ENCODE measurements around the gene MN1.

MN1 gene

DNA sequence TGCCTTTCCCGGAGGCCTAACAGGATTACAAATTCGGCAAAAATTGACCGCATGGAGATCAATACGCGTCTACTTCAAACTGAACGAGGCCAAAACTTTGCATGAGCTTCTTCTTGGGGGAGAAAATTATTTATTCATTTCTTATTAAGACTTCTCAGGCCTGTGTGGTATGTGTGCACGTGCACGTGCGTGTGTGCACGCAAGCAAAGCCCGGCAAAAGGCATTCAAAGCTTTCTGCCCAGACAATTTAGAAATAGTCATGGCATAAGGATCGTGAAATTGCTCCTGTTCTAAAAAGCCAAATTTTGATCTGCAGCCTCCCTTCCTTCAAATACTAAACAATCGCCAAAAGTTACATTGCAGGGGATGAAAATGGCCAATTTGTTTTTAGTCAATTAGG lies 14.6 kb downstream of the MN1 start:
- no peak overlapping the region for H3K4me3 ChIP-seq (ENCODE audit: low read length)
- no peaks in the 10 kb centered on the region for H3K9me3 ChIP-seq (ENCODE audit: control insufficient read depth, insufficient read depth, low read length)
- TF ChIP-seq, protein P1, sequence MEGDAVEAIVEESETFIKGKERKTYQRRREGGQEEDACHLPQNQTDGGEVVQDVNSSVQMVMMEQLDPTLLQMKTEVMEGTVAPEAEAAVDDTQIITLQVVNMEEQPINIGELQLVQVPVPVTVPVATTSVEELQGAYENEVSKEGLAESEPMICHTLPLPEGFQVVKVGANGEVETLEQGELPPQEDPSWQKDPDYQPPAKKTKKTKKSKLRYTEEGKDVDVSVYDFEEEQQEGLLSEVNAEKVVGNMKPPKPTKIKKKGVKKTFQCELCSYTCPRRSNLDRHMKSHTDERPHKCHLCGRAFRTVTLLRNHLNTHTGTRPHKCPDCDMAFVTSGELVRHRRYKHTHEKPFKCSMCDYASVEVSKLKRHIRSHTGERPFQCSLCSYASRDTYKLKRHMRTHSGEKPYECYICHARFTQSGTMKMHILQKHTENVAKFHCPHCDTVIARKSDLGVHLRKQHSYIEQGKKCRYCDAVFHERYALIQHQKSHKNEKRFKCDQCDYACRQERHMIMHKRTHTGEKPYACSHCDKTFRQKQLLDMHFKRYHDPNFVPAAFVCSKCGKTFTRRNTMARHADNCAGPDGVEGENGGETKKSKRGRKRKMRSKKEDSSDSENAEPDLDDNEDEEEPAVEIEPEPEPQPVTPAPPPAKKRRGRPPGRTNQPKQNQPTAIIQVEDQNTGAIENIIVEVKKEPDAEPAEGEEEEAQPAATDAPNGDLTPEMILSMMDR (IDR thresholded peaks at IDR 0.05; ENCODE audit: low read depth, low read length, poor library complexity, severe bottlenecking), result no peak
- no peak for TF ChIP-seq EZH2phosphoT487 (IDR thresholded peaks at IDR 0.05; ENCODE audit: borderline replicate concordance, low read length)
- no peaks in the 10 kb centered on the region for H3F3A ChIP-seq (ENCODE audit: control insufficient read depth, insufficient read depth)
- H3K27me3 ChIP-seq (ENCODE audit: control insufficient read depth, low read length), result no peaks in the 10 kb centered on the region
- H3K4me2 ChIP-seq (ENCODE audit: low read length), result no peak overlapping the region
- H3K27ac ChIP-seq (ENCODE audit: low read depth, low read length), result no peak overlapping the region
- H4K20me1 ChIP-seq (ENCODE audit: control insufficient read depth, insufficient read depth, low read depth, low read length), result no peaks in the 10 kb centered on the region
- H3K79me2 ChIP-seq (ENCODE audit: control insufficient read depth, low read length), result no peaks in the 10 kb centered on the region
- no peaks in the 10 kb centered on the region for H3K4me1 ChIP-seq (ENCODE audit: control insufficient read depth, low read length)
- H3K36me3 ChIP-seq (ENCODE audit: control insufficient read depth, low read length), result no peaks in the 10 kb centered on the region
- no peaks in the 10 kb centered on the region for H3K9me2 ChIP-seq (replicated peaks; ENCODE audit: control insufficient read depth, low read length)

DNA sequence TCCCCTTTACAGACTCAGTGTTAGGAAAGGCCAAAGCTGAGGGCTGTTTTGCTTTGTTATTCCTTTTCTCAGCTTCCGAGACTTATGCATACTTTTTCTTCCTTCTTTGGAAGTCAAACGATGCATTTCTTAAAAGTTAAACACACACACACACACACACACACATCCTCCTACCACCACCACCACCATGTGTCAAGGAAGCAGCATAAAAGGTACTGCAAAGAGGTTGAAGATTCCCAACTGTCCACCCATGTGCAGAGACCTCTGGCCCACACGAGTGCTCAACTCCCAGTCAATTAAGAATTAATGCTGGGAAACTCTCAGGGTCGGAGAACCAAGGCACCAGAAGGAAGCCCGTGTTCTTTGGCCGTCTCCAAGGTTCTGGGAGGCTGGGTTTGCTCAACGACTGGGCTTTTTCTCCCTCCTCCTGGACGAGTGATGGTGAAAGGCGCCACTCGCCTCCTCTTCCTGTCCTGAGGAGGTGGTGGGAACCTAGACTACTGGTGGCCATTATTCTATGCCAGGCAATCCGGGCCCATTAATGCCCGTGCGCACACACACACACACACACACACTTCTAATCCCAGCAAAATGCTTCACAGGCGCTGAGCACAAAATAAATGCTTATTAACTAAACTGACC lies 15.1 kb downstream of the MN1 start:
- Histone ChIP-seq H3K4me1 (ENCODE audit: control insufficient read depth, low read length) (no peaks in the 10 kb centered on the region), H3K4me2 (ENCODE audit: low read length) (no peak overlapping the region), H3K4me3 (ENCODE audit: low read length) (no peak overlapping the region), H3K36me3 (ENCODE audit: control insufficient read depth, low read length) (no peaks in the 10 kb centered on the region), H3K79me2 (ENCODE audit: control insufficient read depth, low read length) (no peaks in the 10 kb centered on the region), H3F3A (ENCODE audit: control insufficient read depth, insufficient read depth) (no peaks in the 10 kb centered on the region), H3K9me3 (ENCODE audit: control insufficient read depth, insufficient read depth, low read length) (no peaks in the 10 kb centered on the region), H4K20me1 (ENCODE audit: control insufficient read depth, insufficient read depth, low read depth, low read length) (no peaks in the 10 kb centered on the region), H3K27me3 (ENCODE audit: control insufficient read depth, low read length) (no peaks in the 10 kb centered on the region), H3K27ac (ENCODE audit: low read depth, low read length) (no peak overlapping the region), H3K9me2 (replicated peaks; ENCODE audit: control insufficient read depth, low read length) (no peaks in the 10 kb centered on the region)
- TF ChIP-seq EZH2phosphoT487 (IDR thresholded peaks at IDR 0.05; ENCODE audit: borderline replicate concordance, low read length), result no peak
- TF ChIP-seq, protein P1 (IDR thresholded peaks at IDR 0.05; ENCODE audit: low read depth, low read length, poor library complexity, severe bottlenecking), result no peak

GRCh38 chr22:27785831-27786230 lies 15.7 kb downstream of the MN1 start:
- Histone ChIP-seq H3K36me3 (ENCODE audit: control insufficient read depth, low read length) (no peaks in the 10 kb centered on the region), H3K4me2 (ENCODE audit: low read length) (no peak overlapping the region)

More at GRCh38 chr22:27785831-27786230, 15.7 kb downstream of the MN1 start:
- Histone ChIP-seq H3K4me1 (ENCODE audit: control insufficient read depth, low read length) (no peaks in the 10 kb centered on the region), H3K79me2 (ENCODE audit: control insufficient read depth, low read length) (no peaks in the 10 kb centered on the region), H3F3A (ENCODE audit: control insufficient read depth, insufficient read depth) (no peaks in the 10 kb centered on the region), H3K27ac (ENCODE audit: low read depth, low read length) (no peak overlapping the region), H3K4me3 (ENCODE audit: low read length) (no peak overlapping the region), H4K20me1 (ENCODE audit: control insufficient read depth, insufficient read depth, low read depth, low read length) (no peaks in the 10 kb centered on the region), H3K27me3 (ENCODE audit: control insufficient read depth, low read length) (no peaks in the 10 kb centered on the region), H3K9me3 (ENCODE audit: control insufficient read depth, insufficient read depth, low read length) (no peaks in the 10 kb centered on the region), H3K9me2 (replicated peaks; ENCODE audit: control insufficient read depth, low read length) (no peaks in the 10 kb centered on the region)
- no peak for TF ChIP-seq EZH2phosphoT487 (IDR thresholded peaks at IDR 0.05; ENCODE audit: borderline replicate concordance, low read length)
- TF ChIP-seq, protein P1 (IDR thresholded peaks at IDR 0.05; ENCODE audit: low read depth, low read length, poor library complexity, severe bottlenecking), result no peak

Data from DOHH2 (cell line).